Ramos (cell line): ENCODE results near the gene PNKP.
"Not testable (repeated sequence)": the region's sequence is repeated elsewhere in the genome, so short reads cannot be mapped to it uniquely, and the experiment has no call there.

Source experiments
- in situ Hi-C: fragments of 300-500 bp; cut with MboI; formaldehyde crosslinking; loops from one replicate; pipeline ENCODE4 v1.14.3; 2022; ENCODE audit warnings: low sequenced_read_pairs; ENCODE audit not compliant: unreplicated experiment

PNKP gene

GRCh38 chr19:49829721-49830120 lies 37.7 kb downstream of the PNKP start:
- in situ Hi-C loops, result no loop called here

DNA sequence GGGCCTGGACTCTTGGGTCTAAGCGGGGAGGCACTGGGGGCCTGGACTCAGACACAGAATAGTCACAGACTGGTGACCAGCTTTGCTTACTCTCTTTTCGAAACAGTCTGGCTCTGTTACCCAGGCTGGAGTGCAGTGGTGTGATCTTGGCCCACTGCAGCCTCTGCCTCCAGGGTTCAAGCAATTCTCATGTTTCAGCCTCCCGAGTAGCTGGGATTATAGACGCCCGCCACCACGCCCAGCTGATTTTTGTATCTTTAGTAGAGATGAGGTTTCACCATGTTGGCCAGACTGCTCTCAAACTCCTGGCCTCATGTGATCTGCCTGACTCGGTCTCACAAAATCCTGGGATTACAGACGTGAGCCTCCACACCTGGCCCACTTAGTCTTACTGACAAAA lies 38.2 kb downstream of the PNKP start:
- in situ Hi-C loops, result no loop called here

GRCh38 chr19:49827034-49827433 lies 40.3 kb downstream of the PNKP start:
- in situ Hi-C loops, result no loop called here

GRCh38 chr19:49824662-49825061 lies 42.7 kb downstream of the PNKP start:
- in situ Hi-C loops, result no loop called here

DNA sequence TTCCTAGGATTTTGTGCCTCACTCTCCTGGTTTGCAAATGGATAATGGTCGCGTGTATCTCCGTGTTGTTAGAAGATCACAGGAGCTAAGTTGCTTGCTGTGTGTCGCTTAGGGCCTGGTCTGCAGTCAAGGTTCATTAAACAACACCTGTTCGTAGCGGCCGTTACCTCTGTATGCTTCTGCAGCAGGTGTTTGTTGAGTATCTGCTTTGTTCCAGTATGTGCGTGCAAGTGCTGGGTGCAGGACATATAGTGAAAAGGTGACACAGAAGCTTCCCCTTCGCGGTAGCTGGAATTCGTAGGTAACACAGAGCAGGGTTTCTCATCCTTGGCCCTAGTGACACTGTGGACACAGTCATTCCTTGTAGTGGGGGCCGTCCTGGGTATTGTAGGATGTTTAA lies 43.9 kb downstream of the PNKP start:
- in situ Hi-C loops, result no loop called here

- in situ Hi-C loops, result no loop called here
Observed at GRCh38 chr19:49820125-49820524, 47.3 kb downstream of the PNKP start.

- in situ Hi-C loops, result not testable (repeated sequence)
Observed at GRCh38 chr19:49819452-49820115, 47.8 kb downstream of the PNKP start.

DNA sequence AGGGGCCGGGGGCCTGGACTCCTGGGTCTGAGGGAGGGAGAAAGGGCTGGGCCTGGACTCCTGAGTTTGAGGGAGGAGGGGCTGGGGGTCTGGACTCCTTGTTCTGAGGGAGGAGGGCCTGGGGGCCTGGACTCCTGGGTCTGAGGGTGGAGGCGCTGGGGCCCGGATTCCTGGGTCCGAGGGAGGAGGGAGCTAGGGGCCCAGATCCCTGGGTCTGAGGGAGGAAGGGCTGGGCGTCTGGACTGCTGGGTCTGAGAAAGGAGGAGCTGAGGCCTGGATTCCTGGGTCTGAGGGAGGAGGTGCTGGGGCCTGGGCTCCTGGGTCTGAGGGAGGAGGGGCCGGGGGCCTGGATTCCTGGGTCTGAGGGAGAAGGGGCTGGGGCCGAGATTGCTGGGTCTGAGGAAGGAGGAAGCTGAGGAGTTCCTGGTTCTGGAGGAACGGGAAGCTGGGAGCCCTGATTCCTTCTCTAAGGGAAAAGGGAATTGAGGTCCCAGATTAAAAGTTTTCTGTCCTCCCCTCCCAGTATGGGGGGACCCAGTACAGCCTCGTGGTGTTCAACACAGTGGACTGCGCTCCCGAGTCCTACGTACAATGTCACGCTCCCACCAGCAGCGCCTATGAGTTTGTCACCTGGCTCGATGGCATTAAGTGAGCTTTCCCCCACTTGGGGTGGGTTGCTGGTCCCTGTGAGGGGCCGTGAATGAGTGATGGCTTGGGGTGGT lies 48.6 kb downstream of the PNKP start:
- in situ Hi-C loops, result no loop called here

DNA sequence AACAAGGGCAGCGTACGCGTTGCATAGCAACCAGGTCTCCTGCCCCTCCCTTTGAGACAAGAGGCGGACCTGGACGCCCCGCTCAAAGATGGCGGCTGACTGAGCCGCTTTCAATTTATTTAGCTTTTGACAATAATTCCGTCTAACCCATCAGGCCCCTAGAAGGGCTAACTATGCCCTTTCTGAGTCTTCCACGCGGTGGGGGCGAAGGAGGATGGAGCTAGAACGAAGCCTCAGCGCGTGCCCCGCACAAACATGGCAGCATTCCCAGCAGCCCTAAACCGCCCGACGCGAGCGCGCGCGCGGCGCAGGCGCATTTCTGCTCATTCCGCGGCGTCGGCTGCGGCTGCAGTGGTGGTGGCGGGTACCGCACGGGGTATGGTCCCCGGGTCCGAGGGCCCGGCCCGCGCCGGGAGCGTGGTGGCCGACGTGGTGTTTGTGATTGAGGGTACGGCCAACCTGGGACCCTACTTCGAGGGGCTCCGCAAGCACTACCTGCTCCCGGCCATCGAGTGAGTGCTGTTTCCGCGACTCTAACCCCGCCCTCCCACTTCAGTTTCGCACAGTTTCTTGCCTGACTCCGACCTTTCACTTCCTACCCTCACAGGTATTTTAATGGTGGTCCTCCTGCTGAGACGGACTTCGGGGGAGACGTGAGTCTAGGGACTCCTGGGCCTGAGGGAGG lies 49.3 kb downstream of the PNKP start, which contains the start of gene MED25:
MED25 (plus strand) TSS at position 326 of the 685 bp plus-strand sequence; CDS start at position 379, 53 bp downstream.
- in situ Hi-C loops, result no loop called here

DNA sequence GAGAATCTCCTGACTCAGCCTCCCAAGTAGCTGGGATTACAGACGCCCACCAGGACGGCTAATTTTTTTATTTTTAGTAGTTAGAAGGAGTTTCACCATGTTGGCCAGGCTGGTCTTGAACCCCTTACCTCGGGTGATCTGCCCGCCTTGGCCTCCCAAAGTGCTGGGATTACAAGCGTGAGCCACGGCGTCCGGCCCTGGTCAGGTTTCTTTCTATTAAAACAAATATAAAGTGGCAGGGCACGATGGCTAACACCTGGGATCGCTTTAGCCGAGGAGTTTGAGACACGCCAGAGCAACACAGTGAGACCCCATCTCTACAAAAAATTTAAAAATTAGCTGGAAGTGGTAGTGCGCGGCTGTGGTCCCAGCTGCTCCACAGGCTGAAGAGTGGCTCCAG lies 50.8 kb downstream of the PNKP start:
- in situ Hi-C loops, result no loop called here

- in situ Hi-C loops, result no loop called here
Observed at GRCh38 chr19:49814010-49814409, 53.4 kb downstream of the PNKP start.

- in situ Hi-C loops, result no loop called here
Observed at GRCh38 chr19:49812997-49813861, 54.1 kb downstream of the PNKP start, which contains the start of gene FUZ. FUZ (minus strand) TSS chr19:49813292; CDS start chr19:49813106, 186 bp downstream.

DNA sequence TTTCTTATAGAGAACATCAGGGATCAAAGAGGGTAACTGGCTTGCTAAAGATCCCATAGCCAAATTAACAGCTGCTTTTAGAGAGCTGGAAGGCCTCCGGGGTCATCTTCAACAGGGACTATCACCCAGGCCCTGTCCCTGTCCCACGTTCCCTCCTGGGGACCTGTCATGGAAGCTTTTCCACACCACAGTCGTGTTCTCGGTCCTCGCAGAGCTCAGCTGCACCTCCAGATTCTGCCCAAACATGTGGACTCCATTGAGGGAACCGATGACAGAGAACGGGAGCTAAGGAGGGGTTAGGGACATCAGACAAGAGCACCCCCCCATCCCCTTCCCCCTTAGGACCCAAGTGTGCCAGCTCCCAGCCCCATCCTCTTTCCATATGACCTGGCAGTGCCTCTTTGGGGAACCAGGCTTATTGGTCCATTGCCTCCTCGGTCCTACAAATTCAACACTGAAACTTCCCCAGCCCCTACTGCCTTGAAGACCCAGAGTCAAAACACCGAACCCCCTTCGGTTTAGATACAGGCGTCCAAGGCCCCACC lies 54.9 kb downstream of the PNKP start:
- in situ Hi-C loops, result no loop called here

- in situ Hi-C loops, result no loop called here
Observed at GRCh38 chr19:49811328-49811727, 56.0 kb downstream of the PNKP start.
